B cell (primary cell): Measurements from ENCODE around the gene NFATC2. TPM values are rescaled to one million over a fixed set of nuclear protein-coding genes. Genes with fewer than 3 reads are reported as not detected.

Source experiments
- ATAC-seq: fragments of 200-7000 bp; cut with Tn5 transposase; one replicate; pipeline ENCODE4 v1.10.0; 2021; ENCODE audit warnings: low read depth, mild to moderate bottlenecking, moderate number of reproducible peaks, moderate library complexity
- CTCF ChIA-PET: fragments of 350-600 bp; sonication (Branson Sonifier 250); formaldehyde crosslinking; loops from one replicate; lab custom pipeline; 2021; ENCODE audit warnings: antibody characterized with exemption, inconsistent platforms; lab: Charles Lee
- POLR2A ChIA-PET: fragments of 350-600 bp; sonication (Branson Sonifier 250); formaldehyde crosslinking; loops from one replicate; lab custom pipeline; 2021; ENCODE audit warnings: antibody characterized with exemption; lab: Charles Lee
- DNase-seq: peaks from one replicate; pipeline ENCODE4 v3.0.0; 2013
- H2AFZ ChIP-seq: 2 replicates; pipeline ENCODE4 v1.6.1; 2012; ENCODE audit warnings: mild to moderate bottlenecking, low read depth, low read length; ENCODE audit not compliant: insufficient read depth, poor library complexity, severe bottlenecking
- H3K27ac ChIP-seq, 2 donors: 1 replicate in 1 of 2; 2 replicates in 1 of 2; pipeline ENCODE4 v1.5.1; 2012 to 2013; ENCODE audit warnings: low read length in 2 of 2, mild to moderate bottlenecking in 2 of 2, moderate library complexity in 1 of 2
- H3K27me3 ChIP-seq, 4 experiments: fragments of 200-600 bp in 1 of 4; sonication (generic) in 1 of 4; replicated peaks in 1 of 4; 1 replicate in 2 of 4; 2 replicates in 2 of 4; pipeline versions ENCODE4 v1.6.1 to v1.7.0; 2013 to 2016; ENCODE audit warnings: low read length in 3 of 4, mild to moderate bottlenecking in 2 of 4, mixed read lengths in 1 of 4, moderate library complexity in 1 of 4; ENCODE audit not compliant: insufficient read depth in 4 of 4, control insufficient read depth in 3 of 4; ENCODE audit errors: control extremely low read depth in 1 of 4
- H3K36me3 ChIP-seq, 2 experiments: replicated peaks in 1 of 2; 1 replicate in 1 of 2; 2 replicates in 1 of 2; pipeline versions ENCODE4 v1.6.1 to v1.7.1; 2013; ENCODE audit warnings: low read length in 1 of 2; ENCODE audit not compliant: insufficient read depth in 2 of 2, control insufficient read depth in 1 of 2; ENCODE audit errors: control extremely low read depth in 1 of 2, extremely low read depth in 1 of 2
- H3K4me1 ChIP-seq, 2 donors: fragments of 200-600 bp in 1 of 2; sonication (generic) in 1 of 2; 1 replicate in 1 of 2; 2 replicates in 1 of 2; pipeline versions ENCODE4 v1.5.1 to v1.6.1; 2013 to 2017; ENCODE audit warnings: low read length in 2 of 2; ENCODE audit not compliant: control insufficient read depth in 2 of 2, insufficient read depth in 2 of 2
- H3K4me2 ChIP-seq: replicated peaks from 2 replicates; pipeline ENCODE3; 2012; ENCODE audit warnings: mild to moderate bottlenecking, low read depth, low read length; ENCODE audit not compliant: poor library complexity, severe bottlenecking
- H3K4me3 ChIP-seq, 5 experiments: fragments of 200-600 bp in 1 of 5; sonication (generic) in 1 of 5; 1 replicate in 3 of 5; 2 replicates in 2 of 5; pipeline versions ENCODE4 v1.5.1 to v1.7.0; 2011 to 2016; ENCODE audit warnings: low read length in 4 of 5, mild to moderate bottlenecking in 4 of 5, low read depth in 2 of 5, control low read depth in 1 of 5, moderate library complexity in 1 of 5; ENCODE audit not compliant: insufficient read depth in 1 of 5; ENCODE audit errors: control extremely low read depth in 1 of 5, extremely low read depth in 1 of 5
- H3K79me2 ChIP-seq: fragments of 200-600 bp; sonication (generic); one replicate; pipeline ENCODE4 v1.6.0; 2016; ENCODE audit warnings: low read length; ENCODE audit not compliant: control insufficient read depth, insufficient read depth
- H3K9ac ChIP-seq: fragments of 200-600 bp; sonication (generic); 2 replicates; pipeline ENCODE4 v1.6.1; 2017; ENCODE audit warnings: mild to moderate bottlenecking, low read length, moderate library complexity
- H3K9me3 ChIP-seq, 3 donors: one replicate each; pipeline versions ENCODE4 v1.6.1 to v1.7.1; 2013; ENCODE audit warnings: low read length in 2 of 3; ENCODE audit not compliant: control insufficient read depth in 2 of 3, insufficient read depth in 1 of 3; ENCODE audit errors: control extremely low read depth in 1 of 3
- H4K20me1 ChIP-seq: 2 replicates; pipeline ENCODE4 v1.6.0; 2012; ENCODE audit warnings: mild to moderate bottlenecking, low read length; ENCODE audit not compliant: insufficient read depth, control insufficient read depth, poor library complexity, severe bottlenecking
- H3K27ac Mint-ChIP-seq: one replicate; pipeline ENCODE4 v1.8.0; 2021; ENCODE audit warnings: mixed read lengths
- H3K27me3 Mint-ChIP-seq: one replicate; pipeline ENCODE4 v1.8.0; 2021; ENCODE audit warnings: mixed read lengths
- H3K4me1 Mint-ChIP-seq: one replicate; pipeline ENCODE4 v1.8.0; 2021; ENCODE audit warnings: mixed read lengths
- H3K4me3 Mint-ChIP-seq: one replicate; pipeline ENCODE4 v1.8.0; 2021; ENCODE audit warnings: mixed read lengths
- H3K9me3 Mint-ChIP-seq: one replicate; pipeline ENCODE4 v1.8.0; 2022; ENCODE audit warnings: mixed read lengths; ENCODE audit not compliant: insufficient read depth
- EZH2 ChIP-seq: IDR thresholded peaks from 2 replicates; pipeline ENCODE4 v1.6.1; 2012; ENCODE audit warnings: borderline replicate concordance, low read depth, mild to moderate bottlenecking, moderate library complexity, low read length; ENCODE audit not compliant: insufficient read depth, poor library complexity, severe bottlenecking
- WGBS: methylation state at CpG from one replicate; pipeline ENCODE4 v1.1.5; 2013; ENCODE audit warnings: missing lambda C conversion rate; ENCODE audit not compliant: insufficient coverage; 5-methylcytosine and 5-hydroxymethylcytosine counted together
- intact Hi-C: fragments of 100-400 bp; cut with micrococcal nuclease; formaldehyde crosslinking; loops from one replicate; pipeline ENCODE4 v1.10.0; 2022
- polyA plus RNA-seq: library from polyadenylated mRNA; depleted of rRNA; stranded (reverse); fragments of >200 nt; gene quantifications from 2 replicates; pipeline ENCODE4 v1.2.3, GENCODE V29; 2012
- total RNA-seq, 2 donors: library from RNA; stranded (reverse); fragments of 120-200 nt in 1 of 2; gene quantifications; 1 replicate in 1 of 2; 2 replicates in 1 of 2; pipeline versions ENCODE4 v1.2.3 to v1.2.4, GENCODE V29; 2013 to 2022
- TF ChIP-seq, protein P1 (sequence below): fragments of 200-600 bp; IDR thresholded peaks from one replicate; pipeline ENCODE4 v1.8.0; 2022; ENCODE audit warnings: antibody characterized with exemption, mild to moderate bottlenecking

NFATC2 gene
- total and polyA plus RNA-seq, 2 donors (not counting 1 experiment from before 2014, with no cell fraction given), result 10.1 to 38.0 TPM

DNA sequence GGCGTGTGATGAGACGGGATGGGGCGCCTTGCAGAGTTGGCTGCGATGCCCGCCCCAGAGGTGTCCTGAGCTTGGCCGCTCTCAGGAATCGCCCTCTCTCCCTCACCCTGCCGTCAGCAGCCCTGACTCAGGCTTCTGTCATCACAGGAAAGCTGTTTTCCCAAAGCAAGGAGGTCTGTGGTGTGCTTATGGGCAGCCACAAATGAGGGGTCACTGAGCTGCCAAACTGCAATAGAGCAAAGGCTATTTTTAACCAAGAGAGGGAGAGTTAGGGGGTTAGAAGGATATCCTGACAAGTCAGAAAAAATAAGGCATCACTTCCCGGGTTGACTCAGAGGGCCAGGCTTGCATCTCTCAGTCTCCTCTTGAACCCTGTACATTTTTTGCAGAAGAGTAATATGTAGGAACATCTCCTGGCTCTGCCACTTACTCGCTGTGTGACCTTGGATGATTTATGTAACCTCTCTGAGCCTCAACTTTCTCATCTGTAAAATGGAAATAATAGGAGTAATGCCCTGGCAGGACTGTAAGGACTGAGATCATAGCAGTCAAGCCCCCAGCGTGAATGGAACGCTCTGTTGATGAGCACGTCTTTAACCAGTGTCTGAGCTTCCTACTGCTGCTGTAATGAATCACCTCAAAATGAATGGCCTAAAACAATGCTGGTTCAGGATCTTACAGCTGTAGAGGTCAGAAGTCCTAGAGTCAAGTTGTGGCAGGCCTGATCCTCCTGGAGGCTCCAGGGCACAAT lies 181.9 kb downstream of the NFATC2 start:
- TF ChIP-seq, protein P1, sequence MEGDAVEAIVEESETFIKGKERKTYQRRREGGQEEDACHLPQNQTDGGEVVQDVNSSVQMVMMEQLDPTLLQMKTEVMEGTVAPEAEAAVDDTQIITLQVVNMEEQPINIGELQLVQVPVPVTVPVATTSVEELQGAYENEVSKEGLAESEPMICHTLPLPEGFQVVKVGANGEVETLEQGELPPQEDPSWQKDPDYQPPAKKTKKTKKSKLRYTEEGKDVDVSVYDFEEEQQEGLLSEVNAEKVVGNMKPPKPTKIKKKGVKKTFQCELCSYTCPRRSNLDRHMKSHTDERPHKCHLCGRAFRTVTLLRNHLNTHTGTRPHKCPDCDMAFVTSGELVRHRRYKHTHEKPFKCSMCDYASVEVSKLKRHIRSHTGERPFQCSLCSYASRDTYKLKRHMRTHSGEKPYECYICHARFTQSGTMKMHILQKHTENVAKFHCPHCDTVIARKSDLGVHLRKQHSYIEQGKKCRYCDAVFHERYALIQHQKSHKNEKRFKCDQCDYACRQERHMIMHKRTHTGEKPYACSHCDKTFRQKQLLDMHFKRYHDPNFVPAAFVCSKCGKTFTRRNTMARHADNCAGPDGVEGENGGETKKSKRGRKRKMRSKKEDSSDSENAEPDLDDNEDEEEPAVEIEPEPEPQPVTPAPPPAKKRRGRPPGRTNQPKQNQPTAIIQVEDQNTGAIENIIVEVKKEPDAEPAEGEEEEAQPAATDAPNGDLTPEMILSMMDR, result no peak
- no peak for TF ChIP-seq EZH2
- Histone ChIP-seq H2AFZ (no peak overlapping the region), H3K79me2 (no peaks in the 10 kb centered on the region), H3K27me3 (peaks cover 0 to 12% (median 0%) of the 10 kb centered on the region in 4 experiments), H4K20me1 (no peaks in the 10 kb centered on the region), H3K9ac (no peak overlapping the region), H3K9me3 (peaks cover 0 to 9% (median 9%) of the 10 kb centered on the region in 3 donors), H3K27ac (no peak overlapping the region), H3K36me3 (no peaks in the 10 kb centered on the region), H3K4me2 (no peak overlapping the region), H3K4me1 (no peaks in the 10 kb centered on the region), H3K4me3 (no peak overlapping the region)
- ATAC-seq (no peak), DNase-seq (no peak)
- 93% methylated on average over 12 of the region's 13 CpGs for WGBS
- ChIA-PET CTCF (interaction anchor here (0.6 kb wide), 1 partner anchor 581 kb away, joined by 3 read pairs; no protein-coding TSS in a partner anchor), POLR2A (no interaction called here)
- no peaks in the 10 kb centered on the region for H3K4me1 Mint-ChIP-seq
- peaks cover 6% of the 10 kb centered on the region for H3K9me3 Mint-ChIP-seq
- no peak overlapping the region for H3K4me3 Mint-ChIP-seq
- peaks cover 10% of the 10 kb centered on the region for H3K27me3 Mint-ChIP-seq
- H3K27ac Mint-ChIP-seq, result no peak overlapping the region
- intact Hi-C loops, result no loop called here

- intact Hi-C loops, result no loop called here
These were observed 182.6 kb downstream of the NFATC2 start for GRCh38 chr20:51359947-51360346.

More at GRCh38 chr20:51359947-51360346, 182.6 kb downstream of the NFATC2 start:
- Histone ChIP-seq H2AFZ (no peak overlapping the region), H4K20me1 (no peaks in the 10 kb centered on the region), H3K4me2 (no peak overlapping the region), H3K27ac (no peak overlapping the region), H3K36me3 (no peaks in the 10 kb centered on the region), H3K9me3 (peaks cover 0 to 9% (median 9%) of the 10 kb centered on the region in 3 donors), H3K9ac (no peak overlapping the region), H3K4me3 (no peak overlapping the region), H3K79me2 (no peaks in the 10 kb centered on the region), H3K27me3 (peaks cover 0 to 12% (median 0%) of the 10 kb centered on the region in 4 experiments), H3K4me1 (no peaks in the 10 kb centered on the region)
- DNase-seq (no peak), ATAC-seq (no peak)
- POLR2A ChIA-PET, result no interaction called here
- 92% methylated on average over 1 of the region's 1 CpG for WGBS
- Mint-ChIP-seq H3K4me1 (no peaks in the 10 kb centered on the region), H3K9me3 (peaks cover 6% of the 10 kb centered on the region), H3K27ac (no peak overlapping the region), H3K27me3 (peaks cover 14% of the 10 kb centered on the region), H3K4me3 (no peak overlapping the region)
- TF ChIP-seq, protein P1, result no peak
- TF ChIP-seq EZH2, result no peak
- CTCF ChIA-PET, result interaction anchor here (0.6 kb wide), 1 partner anchor 581 kb away, joined by 3 read pairs; no protein-coding TSS in a partner anchor
